BJ (cell line): ENCODE data around the gene RFPL1. TPM values are rescaled to one million over a fixed set of nuclear protein-coding genes. Genes with fewer than 3 reads are reported as not detected.
A peak's percentile ranks its signal among the peaks of the same experiment; 100 is the strongest.
"Not testable (repeated sequence)": the region's sequence is repeated elsewhere in the genome, so short reads cannot be mapped to it uniquely, and the experiment has no call there.

Experiments
- CTCF ChIA-PET: fragments of 350-600 bp; formaldehyde crosslinking; extraction: SDS; loops from one replicate; lab custom pipeline; 2021; ENCODE audit warnings: antibody characterized with exemption, inconsistent platforms; lab: Yijun Ruan, JAX
- POLR2A ChIA-PET: fragments of 300-600 bp; sonication (Branson Sonifier 250); formaldehyde crosslinking; extraction: SDS; loops from one replicate; lab custom pipeline; 2021; ENCODE audit warnings: antibody characterized with exemption; lab: Charles Lee
- DNase-seq: peaks from one replicate; pipeline ENCODE4 v3.0.0-alpha.2; 2011; ENCODE audit warnings: low read depth
- H3K27me3 ChIP-seq: 2 replicates; pipeline ENCODE4 v1.6.0; 2011; ENCODE audit warnings: low read length; ENCODE audit not compliant: control insufficient read depth, insufficient read depth
- H3K36me3 ChIP-seq: 2 replicates; pipeline ENCODE4 v1.5.1; 2011; ENCODE audit warnings: low read length; ENCODE audit not compliant: control insufficient read depth, insufficient read depth
- H3K4me3 ChIP-seq: 2 replicates; pipeline ENCODE4 v1.5.1; 2011; ENCODE audit warnings: low read depth, mild to moderate bottlenecking, control low read depth, low read length
- CTCF ChIP-seq: IDR thresholded peaks from 2 replicates; pipeline ENCODE4 v1.5.1; 2011; ENCODE audit warnings: low read depth, mild to moderate bottlenecking, control low read depth, inconsistent platforms, low read length, moderate library complexity; ENCODE audit not compliant: insufficient read depth
- polyA plus RNA-seq: library from polyadenylated mRNA; depleted of rRNA; stranded (reverse); fragments of >200 nt; gene quantifications from 2 replicates; pipeline ENCODE4 v1.2.3, GENCODE V29; 2011

RFPL1 gene
- polyA plus RNA-seq, 1 experiment = not detected

- CTCF ChIA-PET = interaction anchor here (1.0 to 2.6 kb wide), 9 partner anchors 10 to 129 kb away, joined by 3 to 9 read pairs (median 4); no protein-coding TSS in a partner anchor
- no peaks in the 10 kb centered on the region for H3K36me3 ChIP-seq
- H3K27me3 ChIP-seq = no peaks in the 10 kb centered on the region
- TF ChIP-seq CTCF = peak; percentile 83
- DNase-seq = peak; percentile 19
- no peak overlapping the region for H3K4me3 ChIP-seq
- POLR2A ChIA-PET = no interaction called here
These were observed 43.3 kb upstream of the RFPL1 start for GRCh38 chr22:29394931-29395581.

DNA sequence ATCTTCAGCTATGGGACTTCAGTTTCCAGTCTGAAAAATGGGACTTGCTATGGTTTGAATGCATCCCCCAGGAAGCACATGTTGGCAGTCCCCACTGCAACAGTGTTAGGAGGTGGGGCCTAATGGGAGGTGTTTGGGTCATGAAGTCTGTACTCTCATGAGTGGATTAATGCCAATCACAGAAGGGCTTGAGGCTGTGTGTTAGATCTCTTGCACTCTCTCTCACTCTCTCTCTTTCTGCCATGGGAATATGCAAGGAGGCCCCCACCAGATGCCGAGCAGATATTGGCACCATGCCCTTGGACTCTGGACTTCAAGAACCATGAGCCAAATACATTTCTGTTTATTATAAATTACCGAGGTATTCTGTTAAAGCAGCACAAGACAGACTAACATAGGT is 42.3 kb upstream of the RFPL1 start:
- Histone ChIP-seq H3K4me3 (no peak overlapping the region), H3K27me3 (no peaks in the 10 kb centered on the region), H3K36me3 (no peaks in the 10 kb centered on the region)
- DNase-seq = no peak
- POLR2A ChIA-PET = no interaction called here
- CTCF ChIA-PET = interaction anchor here (1.2 to 1.4 kb wide), 5 partner anchors 15 to 128 kb away, joined by 3 to 7 read pairs (median 4); no protein-coding TSS in a partner anchor
- TF ChIP-seq CTCF = no peak

DNA sequence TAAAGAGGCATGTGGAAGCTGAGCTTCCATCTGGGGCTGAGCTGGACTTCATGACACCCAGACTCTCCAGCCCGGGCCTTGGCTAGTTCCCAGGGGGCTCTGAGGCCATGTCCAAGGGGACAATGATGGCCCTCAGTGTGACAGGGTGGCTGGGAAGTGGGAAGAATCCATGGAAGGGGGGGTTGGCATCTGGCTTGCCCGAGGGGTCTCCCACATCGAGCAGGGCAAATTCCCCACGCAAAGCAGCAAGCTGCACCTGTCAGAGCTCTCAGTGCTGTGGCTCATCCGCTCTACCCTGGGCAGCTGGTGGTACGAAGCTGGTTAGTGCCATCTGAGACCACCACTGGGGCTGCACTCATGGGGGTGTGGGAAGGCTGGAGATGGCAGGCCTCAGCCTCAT is 40.6 kb upstream of the RFPL1 start:
- DNase-seq = no peak
- peaks cover 2% of the 10 kb centered on the region for H3K27me3 ChIP-seq
- CTCF ChIA-PET = interaction anchor here (1.0 to 1.3 kb wide), 3 partner anchors 9 to 691 kb away, joined by 3 to 4 read pairs (median 3); partner anchors contain the start of gene AP1B1
- H3K36me3 ChIP-seq = no peaks in the 10 kb centered on the region
- H3K4me3 ChIP-seq = no peak overlapping the region
- POLR2A ChIA-PET = no interaction called here
- no peak for TF ChIP-seq CTCF

DNA sequence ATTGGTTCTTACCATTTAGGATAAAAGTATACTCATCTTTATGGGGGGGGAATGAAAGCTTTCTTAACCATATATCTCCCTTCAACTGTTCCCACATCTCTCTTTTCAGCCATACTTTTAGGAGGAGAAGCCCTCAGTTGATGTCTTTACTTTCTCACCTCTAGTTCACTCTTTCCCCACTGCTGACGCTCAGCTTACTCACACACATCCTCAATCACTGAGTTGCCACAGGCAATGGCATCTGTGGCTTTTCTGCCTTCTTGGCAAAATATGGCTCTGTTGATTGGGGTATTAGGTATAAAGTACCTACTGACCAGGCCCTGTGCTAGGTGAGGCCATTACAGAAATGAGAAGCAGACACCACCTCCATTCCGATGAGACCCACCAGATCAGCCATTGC is 37.8 kb upstream of the RFPL1 start:
- no peak for DNase-seq
- H3K27me3 ChIP-seq = peaks cover 5% of the 10 kb centered on the region
- H3K4me3 ChIP-seq = no peak overlapping the region
- no peaks in the 10 kb centered on the region for H3K36me3 ChIP-seq
- ChIA-PET POLR2A (no interaction called here), CTCF (no interaction called here)
- no peak for TF ChIP-seq CTCF

- H3K36me3 ChIP-seq, POLR2A ChIA-PET, CTCF ChIA-PET, H3K4me3 ChIP-seq, H3K27me3 ChIP-seq, DNase-seq: not testable (repeated sequence)
These were observed 36.8 kb upstream of the RFPL1 start for GRCh38 chr22:29401538-29401937.

DNA sequence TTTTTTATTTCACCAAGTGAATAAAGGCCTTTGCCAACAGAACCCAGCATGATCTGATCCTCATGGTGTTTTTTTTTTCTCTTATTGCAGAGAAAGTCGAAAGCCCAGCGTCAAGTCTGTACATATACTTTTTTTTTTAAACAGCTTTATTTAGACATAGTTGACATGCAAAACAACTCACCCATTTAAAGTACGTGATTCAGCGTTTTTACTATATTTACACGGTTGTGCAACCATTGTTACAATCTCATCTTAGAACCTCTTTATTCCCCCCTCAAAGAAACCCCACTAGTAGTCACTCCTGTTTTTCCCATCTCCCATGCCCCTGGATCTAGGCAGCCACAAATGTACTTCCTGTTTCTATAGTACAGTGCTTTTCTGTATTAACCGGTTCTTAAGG is 29.4 kb upstream of the RFPL1 start:
- Histone ChIP-seq H3K4me3 (no peak overlapping the region), H3K36me3 (no peaks in the 10 kb centered on the region), H3K27me3 (peaks cover 3% of the 10 kb centered on the region)
- ChIA-PET POLR2A (no interaction called here), CTCF (no interaction called here)
- no peak for TF ChIP-seq CTCF
- no peak for DNase-seq

GRCh38 chr22:29411569-29412211 is 26.7 kb upstream of the RFPL1 start:
- H3K27me3 ChIP-seq, POLR2A ChIA-PET, CTCF ChIA-PET, DNase-seq, H3K36me3 ChIP-seq, H3K4me3 ChIP-seq: not testable (repeated sequence)
